OCI-LY7 (cell line): ENCODE measurements around the gene CDK15. TPM values are rescaled to one million over a fixed set of nuclear protein-coding genes. Genes with fewer than 3 reads are reported as not detected.

ENCODE experiments used
- BruUV-seq: library from RNA; stranded (reverse); fragments of 400-500 nt; replicated peaks from 2 replicates; lab custom pipeline; 2021; lab: Mats Ljungman, UMichigan
- CTCF ChIA-PET: fragments of 300-600 bp; sonication (Branson Sonifier 250); formaldehyde crosslinking; loops from one replicate; lab custom pipeline; 2022; ENCODE audit warnings: antibody characterized with exemption; ENCODE audit not compliant: unreplicated experiment; lab: Charles Lee
- POLR2A ChIA-PET: fragments of 300-600 bp; sonication (Branson Sonifier 250); formaldehyde crosslinking; loops from one replicate; lab custom pipeline; 2022; ENCODE audit warnings: antibody characterized with exemption; lab: Charles Lee
- DNase-seq: peaks from one replicate; pipeline ENCODE4 v3.0.0-alpha.2; 2015; ENCODE audit warnings: low spot score
- H2AFZ ChIP-seq: fragments of 200-600 bp; sonication (generic), shearing (Covaris generic); 2 replicates; pipeline ENCODE4 v1.6.1; 2014; ENCODE audit warnings: mild to moderate bottlenecking, antibody characterized with exemption, low read length, moderate library complexity
- H3K27ac ChIP-seq: fragments of 200-600 bp; sonication (generic); 2 replicates; pipeline ENCODE4 v1.5.1; 2014; ENCODE audit warnings: mixed run types, low read depth, mild to moderate bottlenecking, moderate library complexity, low read length, inconsistent platforms; ENCODE audit not compliant: poor library complexity, severe bottlenecking
- H3K36me3 ChIP-seq: fragments of 200-600 bp; sonication (generic); 2 replicates; pipeline ENCODE4 v1.6.1; 2014; ENCODE audit warnings: mild to moderate bottlenecking, antibody characterized with exemption, low read length, moderate library complexity, mixed read lengths; ENCODE audit not compliant: insufficient read depth
- H3K4me1 ChIP-seq: fragments of 200-600 bp; sonication (generic); 2 replicates; pipeline ENCODE4 v1.5.1; 2014; ENCODE audit warnings: mild to moderate bottlenecking, low read length; ENCODE audit not compliant: insufficient read depth, poor library complexity, severe bottlenecking
- H3K4me2 ChIP-seq: fragments of 200-600 bp; sonication (generic); 2 replicates; pipeline ENCODE4 v1.6.1; 2014; ENCODE audit warnings: mild to moderate bottlenecking, low read length
- H3K4me3 ChIP-seq: fragments of 200-600 bp; sonication (generic); 2 replicates; pipeline ENCODE4 v1.5.1; 2014; ENCODE audit warnings: mild to moderate bottlenecking, low read depth, low read length; ENCODE audit not compliant: poor library complexity, severe bottlenecking
- H3K79me2 ChIP-seq: fragments of 200-600 bp; sonication (generic); 2 replicates; pipeline ENCODE4 v1.6.1; 2016; ENCODE audit warnings: low read depth, mild to moderate bottlenecking, low read length, moderate library complexity, mixed read lengths; ENCODE audit not compliant: insufficient read depth
- H3K9me2 ChIP-seq: fragments of 200-600 bp; sonication (generic); 2 replicates; pipeline ENCODE4 v1.6.1; 2016; ENCODE audit warnings: mild to moderate bottlenecking, low read length, mixed read lengths; ENCODE audit not compliant: insufficient read depth
- H3K9me3 ChIP-seq: fragments of 200-600 bp; sonication (generic); 2 replicates; pipeline ENCODE4 v1.6.1; 2014; ENCODE audit warnings: mild to moderate bottlenecking, mixed run types, low read length, mixed read lengths
- H4K20me1 ChIP-seq: fragments of 200-600 bp; sonication (generic); 2 replicates; pipeline ENCODE4 v1.6.1; 2014; ENCODE audit warnings: mild to moderate bottlenecking, antibody characterized with exemption, low read length, moderate library complexity, mixed read lengths; ENCODE audit not compliant: insufficient read depth
- EZH2phosphoT487 ChIP-seq: fragments of 200-600 bp; sonication (generic); IDR thresholded peaks from 2 replicates; pipeline ENCODE4 v1.6.1; 2018; ENCODE audit warnings: low read depth, borderline replicate concordance, mild to moderate bottlenecking, mixed run types, antibody characterized with exemption, low read length, moderate library complexity, mixed read lengths
- intact Hi-C: fragments of 100-400 bp; cut with micrococcal nuclease; formaldehyde crosslinking; loops from one replicate; pipeline ENCODE4 v1.10.0; 2022; ENCODE audit not compliant: unreplicated experiment
- total RNA-seq, 2 experiments: library from RNA; depleted of rRNA in 1 of 2; stranded (reverse); fragments of >200 nt in 1 of 2; shearing (Covaris generic) in 1 of 2; gene quantifications; 2 replicates each; pipeline ENCODE4 v1.2.3, GENCODE V29; 2014 to 2022
- TF ChIP-seq, protein P1 (sequence below): fragments of 200-600 bp; sonication (generic); conservative IDR thresholded peaks from 2 replicates; pipeline ENCODE4 v1.5.1; 2014; ENCODE audit warnings: mild to moderate bottlenecking, antibody characterized with exemption, low read length, moderate library complexity, mixed read lengths

CDK15 gene
- total RNA-seq, 2 experiments from 2014 or later = not detected

- CTCF ChIA-PET = no interaction called here
- no peak for DNase-seq
- H3K9me2 ChIP-seq = no peaks in the 10 kb centered on the region
- intact Hi-C loops = no loop called here
- no peaks in the 10 kb centered on the region; the same call in 1 of the 2 replicates for H3K9me3 ChIP-seq
- H3K27ac ChIP-seq = no peak overlapping the region
- H3K4me1 ChIP-seq = no peaks in the 10 kb centered on the region
- H2AFZ ChIP-seq = no peak overlapping the region
- no TSS peak for BruUV-seq
- no peaks in the 10 kb centered on the region for H3K36me3 ChIP-seq
- H3K79me2 ChIP-seq = no peaks in the 10 kb centered on the region
- no peaks in the 10 kb centered on the region for H4K20me1 ChIP-seq
- TF ChIP-seq, protein P1, sequence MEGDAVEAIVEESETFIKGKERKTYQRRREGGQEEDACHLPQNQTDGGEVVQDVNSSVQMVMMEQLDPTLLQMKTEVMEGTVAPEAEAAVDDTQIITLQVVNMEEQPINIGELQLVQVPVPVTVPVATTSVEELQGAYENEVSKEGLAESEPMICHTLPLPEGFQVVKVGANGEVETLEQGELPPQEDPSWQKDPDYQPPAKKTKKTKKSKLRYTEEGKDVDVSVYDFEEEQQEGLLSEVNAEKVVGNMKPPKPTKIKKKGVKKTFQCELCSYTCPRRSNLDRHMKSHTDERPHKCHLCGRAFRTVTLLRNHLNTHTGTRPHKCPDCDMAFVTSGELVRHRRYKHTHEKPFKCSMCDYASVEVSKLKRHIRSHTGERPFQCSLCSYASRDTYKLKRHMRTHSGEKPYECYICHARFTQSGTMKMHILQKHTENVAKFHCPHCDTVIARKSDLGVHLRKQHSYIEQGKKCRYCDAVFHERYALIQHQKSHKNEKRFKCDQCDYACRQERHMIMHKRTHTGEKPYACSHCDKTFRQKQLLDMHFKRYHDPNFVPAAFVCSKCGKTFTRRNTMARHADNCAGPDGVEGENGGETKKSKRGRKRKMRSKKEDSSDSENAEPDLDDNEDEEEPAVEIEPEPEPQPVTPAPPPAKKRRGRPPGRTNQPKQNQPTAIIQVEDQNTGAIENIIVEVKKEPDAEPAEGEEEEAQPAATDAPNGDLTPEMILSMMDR = no peak
- TF ChIP-seq EZH2phosphoT487 = no peak
- no peak overlapping the region for H3K4me2 ChIP-seq
- no peak overlapping the region for H3K4me3 ChIP-seq
- POLR2A ChIA-PET = no interaction called here
Measured at GRCh38 chr2:201890453-201890852, 84.1 kb downstream of the CDK15 start.

DNA sequence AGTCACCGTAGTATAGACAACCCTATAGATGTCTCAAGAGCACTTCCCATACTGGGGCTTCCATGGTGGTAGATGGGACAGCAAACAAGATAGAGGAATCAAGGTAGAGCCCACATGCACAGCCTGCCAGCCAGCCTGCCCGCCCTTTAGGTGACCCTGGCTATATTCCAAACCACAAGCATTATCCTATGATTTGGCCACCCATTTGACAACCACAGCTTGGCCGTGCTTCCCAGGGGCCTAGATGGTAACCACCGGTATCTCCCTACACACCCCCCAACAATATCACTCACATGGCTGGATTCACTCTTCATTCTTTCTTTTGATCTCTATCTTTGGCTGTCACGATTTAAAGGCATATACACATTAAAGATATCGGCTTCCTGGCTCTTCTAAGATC is 85.3 kb downstream of the CDK15 start:
- no TSS peak for BruUV-seq
- no peak for DNase-seq
- Histone ChIP-seq H3K4me1 (no peaks in the 10 kb centered on the region), H3K9me3 (no peaks in the 10 kb centered on the region; the same call in 1 of the 2 replicates), H3K27ac (no peak overlapping the region), H3K36me3 (no peaks in the 10 kb centered on the region), H3K4me3 (no peak overlapping the region), H3K4me2 (no peak overlapping the region), H3K79me2 (no peaks in the 10 kb centered on the region), H4K20me1 (no peaks in the 10 kb centered on the region), H2AFZ (no peak overlapping the region), H3K9me2 (no peaks in the 10 kb centered on the region)
- CTCF ChIA-PET = no interaction called here
- intact Hi-C loops = no loop called here
- no peak for TF ChIP-seq EZH2phosphoT487
- TF ChIP-seq, protein P1 = no peak
- POLR2A ChIA-PET = no interaction called here

DNA sequence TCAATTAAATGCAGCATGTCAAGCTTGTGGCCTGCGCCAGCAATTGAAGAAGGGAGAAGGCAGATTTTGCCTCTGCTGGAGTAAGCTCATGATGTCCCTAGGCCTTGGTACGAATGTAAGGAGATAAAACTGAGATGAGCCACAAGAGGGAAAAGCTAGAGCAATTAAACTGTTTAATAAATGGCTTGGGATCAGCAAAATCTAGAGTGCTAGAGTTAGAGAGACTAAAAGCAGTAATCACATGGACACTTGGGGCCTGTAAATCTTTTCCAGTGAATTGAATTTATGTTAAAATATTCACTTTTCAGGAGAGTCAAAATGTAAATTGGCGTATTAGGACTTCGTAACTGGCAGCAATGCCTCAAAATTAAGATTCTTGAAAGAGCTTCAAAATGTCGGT is 86.2 kb downstream of the CDK15 start:
- Histone ChIP-seq H3K9me3 (no peaks in the 10 kb centered on the region; the same call in 1 of the 2 replicates), H3K4me3 (no peak overlapping the region), H3K27ac (no peak overlapping the region), H4K20me1 (no peaks in the 10 kb centered on the region), H3K9me2 (no peaks in the 10 kb centered on the region), H3K4me2 (no peak overlapping the region), H2AFZ (no peak overlapping the region), H3K36me3 (no peaks in the 10 kb centered on the region), H3K4me1 (no peaks in the 10 kb centered on the region), H3K79me2 (no peaks in the 10 kb centered on the region)
- no TSS peak for BruUV-seq
- DNase-seq = no peak
- TF ChIP-seq EZH2phosphoT487 = no peak
- TF ChIP-seq, protein P1 = no peak
- intact Hi-C loops = no loop called here
- POLR2A ChIA-PET = interaction anchor here (0.8 to 1.3 kb wide), 2 partner anchors 12 to 17 kb away, joined by 3 to 6 read pairs; no protein-coding TSS in a partner anchor
- CTCF ChIA-PET = no interaction called here
